GM12878 (cell line): ENCODE data around the gene THAP4. TPM values are rescaled to one million over a fixed set of nuclear protein-coding genes. Genes with fewer than 3 reads are reported as not detected.

Experiments
- BMI1 ChIP-seq: fragments of 450-650 bp; IDR thresholded peaks from 2 replicates; pipeline ENCODE4 v1.6.1; 2016; ENCODE audit warnings: mild to moderate bottlenecking, moderate library complexity, borderline replicate concordance
- BRCA1 ChIP-seq: IDR thresholded peaks from 2 replicates; pipeline ENCODE4 v1.6.1; 2011; ENCODE audit warnings: low read depth, low read length, improper control_type of control experiment
- E2F4 ChIP-seq: IDR thresholded peaks from 2 replicates; pipeline ENCODE4 v1.6.1; 2012; ENCODE audit warnings: low read depth, low read length, improper control_type of control experiment
- FOXM1 ChIP-seq: IDR thresholded peaks from 2 replicates; pipeline ENCODE4 v1.6.1; 2012; ENCODE audit warnings: low read depth, mild to moderate bottlenecking, inconsistent platforms, low read length, moderate library complexity
- GATAD2B ChIP-seq: fragments of 450-650 bp; conservative IDR thresholded peaks from 2 replicates; pipeline ENCODE4 v1.6.1; 2017; ENCODE audit warnings: low read depth, mild to moderate bottlenecking, moderate library complexity
- MYC ChIP-seq: IDR thresholded peaks from 2 replicates; pipeline ENCODE4 v1.6.1; 2011; ENCODE audit warnings: mild to moderate bottlenecking, low read length, moderate library complexity, inconsistent platforms; ENCODE audit not compliant: insufficient read depth, insufficient replicate concordance, insufficient read length, severe bottlenecking
- NFXL1 ChIP-seq: fragments of 450-650 bp; IDR thresholded peaks from 2 replicates; pipeline ENCODE4 v1.6.1; 2017; ENCODE audit warnings: antibody characterized with exemption, mild to moderate bottlenecking, borderline replicate concordance
- PAX5 ChIP-seq: IDR thresholded peaks from 2 replicates; pipeline ENCODE4 v1.6.1; 2011; ENCODE audit warnings: low read depth, low read length, borderline replicate concordance
- PAX8 ChIP-seq: fragments of 450-650 bp; IDR thresholded peaks from 2 replicates; pipeline ENCODE4 v1.6.1; 2017; ENCODE audit warnings: mild to moderate bottlenecking, moderate library complexity
- PML ChIP-seq: IDR thresholded peaks from 2 replicates; pipeline ENCODE4 v1.6.1; 2012; ENCODE audit warnings: low read length, inconsistent platforms
- POU2F2 ChIP-seq: IDR thresholded peaks from 3 replicates; pipeline ENCODE4 v1.6.1; 2011; ENCODE audit warnings: low read depth, mild to moderate bottlenecking, low read length, borderline replicate concordance
- RB1 ChIP-seq: fragments of 450-650 bp; formaldehyde crosslinking; IDR thresholded peaks from 2 replicates; pipeline ENCODE4 v1.6.1; 2017; ENCODE audit warnings: mild to moderate bottlenecking, borderline replicate concordance
- RBBP5 ChIP-seq: fragments of 200-600 bp; sonication (generic); conservative IDR thresholded peaks from 2 replicates; pipeline ENCODE4 v1.6.1; 2016
- SMAD1 ChIP-seq: fragments of 450-650 bp; IDR thresholded peaks from 2 replicates; pipeline ENCODE4 v1.6.1; 2018; ENCODE audit warnings: mild to moderate bottlenecking, low read depth; ENCODE audit not compliant: partially characterized antibody
- SMARCA5 ChIP-seq: fragments of 450-650 bp; IDR thresholded peaks from 2 replicates; pipeline ENCODE4 v1.6.1; 2017; ENCODE audit warnings: mild to moderate bottlenecking
- TBL1XR1 ChIP-seq: IDR thresholded peaks from 2 replicates; pipeline ENCODE4 v1.6.1; 2012; ENCODE audit warnings: low read depth, low read length, improper control_type of control experiment
- TCF3 ChIP-seq: IDR thresholded peaks from 2 replicates; pipeline ENCODE4 v1.6.1; 2012; ENCODE audit warnings: low read depth, mild to moderate bottlenecking, low read length, borderline replicate concordance; ENCODE audit not compliant: insufficient read depth
- WRNIP1 ChIP-seq: IDR thresholded peaks from 2 replicates; pipeline ENCODE4 v1.6.1; 2011; ENCODE audit warnings: low read depth, low read length, improper control_type of control experiment, borderline replicate concordance
- ZBTB40 ChIP-seq: fragments of 450-650 bp; IDR thresholded peaks from 2 replicates; pipeline ENCODE4 v1.6.1; 2016; ENCODE audit warnings: mild to moderate bottlenecking, moderate library complexity, borderline replicate concordance
- ZNF217 ChIP-seq: fragments of 450-650 bp; IDR thresholded peaks from 2 replicates; pipeline ENCODE4 v1.6.1; 2017; ENCODE audit warnings: antibody characterized with exemption, mild to moderate bottlenecking
- ZNF592 ChIP-seq: fragments of 450-650 bp; IDR thresholded peaks from 2 replicates; pipeline ENCODE4 v1.6.1; 2017; ENCODE audit warnings: mild to moderate bottlenecking, moderate library complexity
- polyA plus RNA-seq, 11 experiments: library from polyadenylated mRNA; depleted of rRNA in 4 of 11; unstranded in 6 of 11; stranded (reverse) in 5 of 11; fragments of >200 nt; fragmentation: Nextera tagmentation in 4 of 11; fragmentation: Illumina TruSeq in 1 of 11; extraction: Ambion mirVana in 4 of 11; extraction: Trizol in 1 of 11; gene quantifications; 1 replicate in 1 of 11; 2 replicates in 10 of 11; pipeline versions ENCODE4 v1.2.1 to v1.2.3, GENCODE V29; 2011 to 2016; ENCODE audit warnings: inconsistent platforms in 2 of 11, missing spikeins in 2 of 11, low read depth in 1 of 11
- total RNA-seq, 4 experiments: library from RNA; depleted of rRNA in 3 of 4; stranded (reverse); fragments of >200 nt in 3 of 4; fragmentation: Illumina TruSeq in 1 of 4; extraction: Trizol in 1 of 4; gene quantifications; 2 replicates each; pipeline versions ENCODE4 v1.2.1 to v1.2.3, GENCODE V29; 2013 to 2021

Gene THAP4
- total and polyA plus RNA-seq, 10 of the 15 experiments (the other 5 are each of a cell fraction or from before 2014, with no cell fraction given) = 12.9 to 67.7 (median 44.5) TPM

- TF ChIP-seq SMAD1 (no peak), GATAD2B (peak; percentile 72; the same call in 1 of the 2 replicates), FOXM1 (no peak), ZBTB40 (no peak), TCF3 (no peak), NFXL1 (no peak), BMI1 (no peak), RB1 (peak; percentile 80; the same call in 1 of the 2 replicates), ZNF592 (no peak; the same call in 1 of the 2 replicates), MYC (no peak), PAX5 (peak; percentile 68), RBBP5 (no peak), PAX8 (no peak), WRNIP1 (no peak), ZNF217 (no peak), POU2F2 (0 out of 3 replicates have a peak, but pooled peaks have one; percentile 13), BRCA1 (no peak), E2F4 (no peak), TBL1XR1 (no peak), SMARCA5 (peak; percentile 67; the same call in 1 of the 2 replicates), PML (no peak)
Observed at GRCh38 chr2:241609859-241610793, 26.8 kb downstream of the THAP4 start (continued).
